ENCODE measurements around the gene GALNT8.

GALNT8 gene

DNA sequence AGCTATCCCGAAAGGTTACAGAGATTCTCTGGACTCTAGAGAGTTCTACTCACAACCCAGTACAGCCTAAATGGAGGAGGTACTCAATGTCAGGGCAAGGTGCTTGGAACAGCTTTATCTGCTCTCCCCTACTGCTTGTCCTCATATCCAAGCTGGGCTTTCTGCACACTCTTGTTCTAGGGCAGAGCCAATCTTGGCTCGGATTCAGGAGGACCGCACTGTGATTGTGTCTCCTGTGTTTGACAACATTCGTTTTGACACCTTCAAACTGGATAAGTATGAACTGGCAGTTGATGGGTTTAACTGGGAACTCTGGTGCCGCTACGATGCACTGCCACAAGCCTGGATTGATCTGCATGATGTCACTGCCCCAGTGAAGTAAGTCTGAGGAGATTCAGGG lies 25.0 kb downstream of the GALNT8 start:
- TF ChIP-seq, protein P1, sequence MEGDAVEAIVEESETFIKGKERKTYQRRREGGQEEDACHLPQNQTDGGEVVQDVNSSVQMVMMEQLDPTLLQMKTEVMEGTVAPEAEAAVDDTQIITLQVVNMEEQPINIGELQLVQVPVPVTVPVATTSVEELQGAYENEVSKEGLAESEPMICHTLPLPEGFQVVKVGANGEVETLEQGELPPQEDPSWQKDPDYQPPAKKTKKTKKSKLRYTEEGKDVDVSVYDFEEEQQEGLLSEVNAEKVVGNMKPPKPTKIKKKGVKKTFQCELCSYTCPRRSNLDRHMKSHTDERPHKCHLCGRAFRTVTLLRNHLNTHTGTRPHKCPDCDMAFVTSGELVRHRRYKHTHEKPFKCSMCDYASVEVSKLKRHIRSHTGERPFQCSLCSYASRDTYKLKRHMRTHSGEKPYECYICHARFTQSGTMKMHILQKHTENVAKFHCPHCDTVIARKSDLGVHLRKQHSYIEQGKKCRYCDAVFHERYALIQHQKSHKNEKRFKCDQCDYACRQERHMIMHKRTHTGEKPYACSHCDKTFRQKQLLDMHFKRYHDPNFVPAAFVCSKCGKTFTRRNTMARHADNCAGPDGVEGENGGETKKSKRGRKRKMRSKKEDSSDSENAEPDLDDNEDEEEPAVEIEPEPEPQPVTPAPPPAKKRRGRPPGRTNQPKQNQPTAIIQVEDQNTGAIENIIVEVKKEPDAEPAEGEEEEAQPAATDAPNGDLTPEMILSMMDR (IDR thresholded peaks at IDR 0.05): no peak

DNA sequence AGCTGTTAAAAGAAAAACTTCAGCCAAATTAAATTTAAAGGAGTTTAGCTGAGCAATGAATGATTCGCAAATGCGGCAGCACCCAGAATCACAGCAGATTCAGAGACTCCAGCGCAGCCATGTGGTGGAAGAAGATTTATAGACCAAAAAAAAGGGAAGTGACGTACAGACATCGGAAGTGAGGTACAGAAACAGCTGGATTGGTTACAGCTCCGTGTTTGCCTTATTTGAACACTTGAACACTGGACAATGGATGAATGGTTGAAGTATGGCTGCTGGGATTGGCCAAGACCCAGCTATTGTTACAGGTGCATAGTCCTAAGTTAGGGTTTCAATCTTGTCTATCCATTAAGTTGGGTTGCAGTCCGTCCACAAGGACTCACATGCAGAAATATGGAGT lies 42.6 kb downstream of the GALNT8 start:
- TF ChIP-seq, protein P1 (IDR thresholded peaks at IDR 0.05): no peak

DNA sequence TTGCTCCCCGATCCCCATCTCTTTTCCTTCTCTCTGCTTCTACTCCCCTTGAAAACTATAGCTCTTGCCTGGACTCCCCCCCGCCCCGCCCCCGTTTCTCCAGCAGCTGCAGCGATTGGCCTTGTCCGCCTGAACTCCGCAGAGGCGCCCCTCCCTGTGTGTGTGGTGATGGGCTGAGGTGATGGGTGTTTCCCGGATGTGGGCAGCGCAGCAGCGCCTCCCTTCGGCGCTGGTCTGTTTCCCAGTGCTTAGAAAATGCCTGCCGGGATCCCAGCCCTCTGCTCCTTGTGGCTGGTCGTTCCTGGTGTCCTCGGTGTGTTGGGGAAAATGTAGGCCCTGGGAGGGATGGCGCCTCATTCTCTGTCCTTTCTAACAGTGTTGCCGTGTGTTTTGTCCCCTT lies 43.3 kb downstream of the GALNT8 start:
- TF ChIP-seq, protein P1 (IDR thresholded peaks at IDR 0.05): no peak

DNA sequence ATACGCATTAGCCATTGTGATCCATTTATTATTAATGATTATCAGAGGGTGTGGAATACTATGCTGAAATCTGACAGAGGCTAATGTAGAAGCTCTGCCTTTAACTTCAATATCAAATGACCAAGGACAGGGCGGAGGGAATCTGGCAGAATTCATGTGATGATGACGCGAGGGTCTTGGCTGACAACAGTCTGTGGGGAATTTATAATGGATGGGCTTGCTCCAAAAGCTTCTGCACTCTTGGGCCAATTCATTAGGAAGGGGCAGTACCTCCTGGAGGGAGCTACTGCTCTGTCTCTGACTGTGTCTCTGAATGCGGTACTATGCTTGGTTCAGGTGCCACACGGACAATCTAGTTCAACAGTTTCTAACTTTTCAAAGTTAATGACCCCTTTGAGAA lies 46.2 kb downstream of the GALNT8 start:
- TF ChIP-seq, protein P1 (IDR thresholded peaks at IDR 0.05): no peak

DNA sequence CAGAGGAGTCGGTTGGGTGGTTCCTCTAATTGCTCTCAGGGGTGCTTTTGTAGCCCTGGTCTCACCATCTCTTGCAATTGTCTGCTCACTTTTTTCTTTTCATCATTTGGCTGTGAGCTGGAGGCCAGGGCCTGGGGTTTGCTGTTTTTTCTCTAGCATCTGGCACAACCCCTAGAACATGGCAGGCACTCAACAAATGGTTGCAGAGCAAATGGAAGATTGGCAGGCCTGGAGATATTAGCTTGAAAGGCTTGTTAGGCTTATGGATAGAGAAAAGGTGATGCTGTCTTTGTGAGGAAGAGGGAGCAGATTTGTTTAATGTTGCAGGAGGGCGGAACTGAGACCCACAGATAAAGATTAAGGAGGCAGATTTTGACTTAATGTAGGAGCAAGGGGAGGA lies 47.0 kb downstream of the GALNT8 start:
- TF ChIP-seq, protein P1 (IDR thresholded peaks at IDR 0.05): no peak

DNA sequence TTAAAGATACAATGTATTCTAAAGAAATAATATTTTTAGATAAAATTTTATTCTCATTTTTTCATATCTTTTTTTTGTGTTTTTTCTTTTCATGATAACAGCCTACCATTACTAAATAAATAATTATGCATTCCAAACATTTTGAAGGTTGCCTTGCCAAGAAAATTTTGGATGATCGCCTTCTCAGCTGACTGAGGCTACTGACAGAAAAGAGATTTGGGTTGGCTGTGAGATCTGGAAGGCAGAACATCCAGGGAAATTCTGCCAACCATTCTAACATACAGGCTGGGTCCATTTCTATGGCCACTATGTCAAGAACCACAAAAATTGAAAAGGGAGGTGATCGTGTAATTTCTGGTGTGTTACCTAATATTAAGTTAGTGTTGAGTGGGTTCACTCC lies 48.1 kb downstream of the GALNT8 start:
- TF ChIP-seq, protein P1 (IDR thresholded peaks at IDR 0.05): no peak

DNA sequence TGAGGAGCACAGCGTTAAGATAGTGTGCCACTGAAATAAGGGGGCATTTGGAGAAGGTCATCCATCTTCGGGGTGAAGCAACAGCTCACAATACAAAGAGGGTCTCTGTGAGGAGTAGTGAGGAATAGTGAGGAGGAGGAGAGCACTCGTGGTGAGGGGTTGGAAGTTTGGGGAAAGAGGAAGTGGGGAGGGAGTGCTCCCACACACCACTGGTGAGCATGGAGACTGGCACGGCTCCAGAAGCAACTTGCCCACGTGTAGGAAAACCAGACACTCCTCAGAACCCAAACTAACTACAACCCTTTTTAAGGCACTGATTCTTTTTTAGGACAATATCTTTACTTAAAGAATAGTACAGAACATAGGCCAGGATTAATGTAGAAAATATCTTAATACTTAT lies 48.9 kb downstream of the GALNT8 start:
- TF ChIP-seq, protein P1 (IDR thresholded peaks at IDR 0.05): no peak

All from LNCAP (cell line).